ENCODE measurements around the gene ATRN.

DNA sequence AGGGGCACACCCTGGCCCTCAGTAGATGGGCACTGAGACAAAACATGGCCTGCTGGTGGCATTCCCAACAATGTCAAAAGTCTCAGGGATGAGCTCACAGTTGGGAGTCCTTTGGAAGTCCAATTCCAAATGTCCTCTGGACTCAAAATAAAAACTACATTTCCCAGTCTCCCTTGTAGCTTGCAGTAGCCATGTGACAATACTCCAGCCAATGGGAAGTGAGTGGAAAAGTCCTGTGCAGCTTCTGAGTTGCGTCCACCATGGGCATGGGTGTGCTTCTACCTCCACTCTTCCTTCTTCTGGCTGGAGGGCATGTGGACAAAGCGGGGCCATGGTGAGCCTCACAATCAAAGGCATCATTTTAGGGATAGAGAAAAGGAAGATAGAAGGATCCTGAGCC, 216.8 kb downstream of the ATRN start:
- TF ChIP-seq POLR2A (IDR thresholded peaks at IDR 0.05; ENCODE audit: low read length) (no peak), GATA1 (IDR thresholded peaks at IDR 0.05; ENCODE audit: low read depth, low read length) (no peak)
